Liver (tissue), 9 donors: ENCODE measurements around the gene SMARCC1. TPM values are rescaled to one million over a fixed set of nuclear protein-coding genes. Genes with fewer than 3 reads are reported as not detected.

Experiments
- DNase-seq: peaks from one replicate; pipeline ENCODE4 v3.0.0-alpha.2; 2017; ENCODE audit warnings: low spot score
- H3K27ac ChIP-seq, 2 donors: one replicate each; pipeline ENCODE4 v1.7.0; 2013; ENCODE audit warnings: inconsistent platforms in 2 of 2, low read length in 2 of 2, control low read depth in 1 of 2, low read depth in 1 of 2, mild to moderate bottlenecking in 1 of 2
- H3K27me3 ChIP-seq, 4 donors: one replicate each; pipeline versions ENCODE4 v1.6.1 to v1.7.0; 2013; ENCODE audit warnings: low read length in 3 of 4, inconsistent platforms in 1 of 4, mild to moderate bottlenecking in 1 of 4, moderate library complexity in 1 of 4; ENCODE audit not compliant: control insufficient read depth in 4 of 4, insufficient read depth in 4 of 4
- H3K36me3 ChIP-seq, 4 donors: one replicate each; pipeline versions ENCODE4 v1.6.1 to v1.7.0; 2013; ENCODE audit warnings: low read length in 3 of 4, mild to moderate bottlenecking in 3 of 4, low read depth in 1 of 4, moderate library complexity in 1 of 4; ENCODE audit not compliant: control insufficient read depth in 4 of 4, insufficient read depth in 3 of 4
- H3K4me1 ChIP-seq, 4 donors: one replicate each; pipeline versions ENCODE4 v1.6.1 to v1.7.0; 2013; ENCODE audit warnings: low read length in 3 of 4, mild to moderate bottlenecking in 3 of 4, moderate library complexity in 1 of 4; ENCODE audit not compliant: control insufficient read depth in 4 of 4, insufficient read depth in 4 of 4
- H3K4me3 ChIP-seq, 3 donors: one replicate each; pipeline versions ENCODE4 v1.6.1 to v1.7.0; 2013; ENCODE audit warnings: low read length in 3 of 3, control low read depth in 1 of 3, low read depth in 1 of 3, mild to moderate bottlenecking in 1 of 3
- H3K9ac ChIP-seq, 2 donors: one replicate each; pipeline ENCODE4 v1.7.0; 2013; ENCODE audit warnings: low read length in 2 of 2, mild to moderate bottlenecking in 2 of 2, moderate library complexity in 2 of 2, control low read depth in 1 of 2, low read depth in 1 of 2
- H3K9me3 ChIP-seq, 4 donors: one replicate each; pipeline versions ENCODE4 v1.6.1 to v1.7.0; 2013; ENCODE audit warnings: low read length in 3 of 4; ENCODE audit not compliant: control insufficient read depth in 4 of 4
- EGR1 ChIP-seq, 2 donors: IDR thresholded peaks; 2 replicates each; pipeline ENCODE4 v1.6.1; 2016 to 2018; ENCODE audit warnings: antibody characterized with exemption in 2 of 2, low read depth in 2 of 2
- FOXA2 ChIP-seq: IDR thresholded peaks from 2 replicates; pipeline ENCODE4 v1.6.1; 2016; ENCODE audit warnings: antibody characterized with exemption
- GABPA ChIP-seq, 2 donors: IDR thresholded peaks in 1 of 2; conservative IDR thresholded peaks in 1 of 2; 2 replicates each; pipeline ENCODE4 v1.6.1; 2016; ENCODE audit warnings: antibody characterized with exemption in 2 of 2, mild to moderate bottlenecking in 1 of 2, moderate library complexity in 1 of 2
- HNF4A ChIP-seq, 2 donors: conservative IDR thresholded peaks; 2 replicates each; pipeline ENCODE4 v1.6.1; 2016; ENCODE audit warnings: antibody characterized with exemption in 2 of 2, mild to moderate bottlenecking in 2 of 2
- JUND ChIP-seq, 2 donors: IDR thresholded peaks; 2 replicates each; pipeline ENCODE4 v1.6.1; 2016; ENCODE audit warnings: antibody characterized with exemption in 2 of 2
- NR2F2 ChIP-seq: IDR thresholded peaks from 2 replicates; pipeline ENCODE4 v1.6.1; 2016; ENCODE audit warnings: antibody characterized with exemption
- YY1 ChIP-seq: IDR thresholded peaks from 2 replicates; pipeline ENCODE4 v1.6.1; 2016; ENCODE audit warnings: antibody characterized with exemption, mild to moderate bottlenecking
- WGBS: extraction: QIAGEN DNeasy Blood & Tissue Kit; methylation state at CpG from one replicate; pipeline ENCODE4 v1.1.7; 2013; 5-methylcytosine and 5-hydroxymethylcytosine counted together
- polyA plus RNA-seq, 2 donors: library from polyadenylated mRNA; stranded (reverse) in 1 of 2; unstranded in 1 of 2; fragments of 200-250 nt in 1 of 2; fragments of >200 nt in 1 of 2; fragmentation: Nextera tagmentation in 1 of 2; extraction: Ambion mirVana in 1 of 2; gene quantifications; one replicate each; pipeline versions ENCODE4 v1.2.1 to v1.2.3, GENCODE V29; 2013 to 2015
- total RNA-seq, 2 donors: library from RNA; depleted of rRNA; stranded (reverse); fragments of >200 nt; gene quantifications; one replicate each; pipeline ENCODE4 v1.2.3, GENCODE V29; 2014
- TF ChIP-seq, protein P1 (sequence below): fragments of 150-350 bp; IDR thresholded peaks from 2 replicates; pipeline ENCODE4 v1.5.1; 2017; ENCODE audit warnings: improper control_type of control experiment, low read depth, low read length; ENCODE audit not compliant: missing input control
- TF ChIP-seq, protein P2 (sequence below): IDR thresholded peaks from 2 replicates; pipeline ENCODE4 v1.6.1; 2016; ENCODE audit warnings: antibody characterized with exemption
- TF ChIP-seq, protein P3 (sequence below): IDR thresholded peaks from 2 replicates; pipeline ENCODE4 v1.6.1; 2016; ENCODE audit warnings: antibody characterized with exemption
- TF ChIP-seq, protein P4 (sequence below): IDR thresholded peaks from 2 replicates; pipeline ENCODE4 v1.6.1; 2016; ENCODE audit warnings: antibody characterized with exemption
- TF ChIP-seq, protein P5 (sequence below): IDR thresholded peaks from 2 replicates; pipeline ENCODE4 v1.6.1; 2016; ENCODE audit warnings: antibody characterized with exemption, mild to moderate bottlenecking
- donor health status: healthy.
- donor health status: healthy.
- donor health status: healthy.
- donor health status: healthy.
- donor health status: healthy.

SMARCC1 gene
- total and polyA plus RNA-seq, 4 donors: 6.6 to 19.8 (median 12.6) TPM

DNA sequence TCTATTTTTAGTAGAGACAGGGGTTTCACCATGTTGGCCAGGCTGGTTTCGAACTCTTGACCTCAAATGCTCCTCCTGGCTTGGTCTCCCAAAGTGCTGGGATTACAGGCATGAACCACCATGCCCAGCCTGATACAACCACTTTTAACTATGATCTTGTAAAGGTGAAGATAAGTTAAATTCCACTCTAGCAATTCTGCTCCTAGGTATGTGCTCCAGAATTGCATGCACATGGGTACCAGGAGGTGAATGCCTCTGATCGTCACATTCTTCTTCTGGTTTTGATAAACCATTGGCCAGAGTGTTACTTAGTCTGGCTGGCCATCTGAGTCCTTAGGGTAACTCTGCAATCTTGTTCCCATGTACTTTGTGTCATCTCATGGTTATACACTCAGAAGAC is 225.3 kb downstream of the SMARCC1 start (continued):
- TF ChIP-seq, protein P1, sequence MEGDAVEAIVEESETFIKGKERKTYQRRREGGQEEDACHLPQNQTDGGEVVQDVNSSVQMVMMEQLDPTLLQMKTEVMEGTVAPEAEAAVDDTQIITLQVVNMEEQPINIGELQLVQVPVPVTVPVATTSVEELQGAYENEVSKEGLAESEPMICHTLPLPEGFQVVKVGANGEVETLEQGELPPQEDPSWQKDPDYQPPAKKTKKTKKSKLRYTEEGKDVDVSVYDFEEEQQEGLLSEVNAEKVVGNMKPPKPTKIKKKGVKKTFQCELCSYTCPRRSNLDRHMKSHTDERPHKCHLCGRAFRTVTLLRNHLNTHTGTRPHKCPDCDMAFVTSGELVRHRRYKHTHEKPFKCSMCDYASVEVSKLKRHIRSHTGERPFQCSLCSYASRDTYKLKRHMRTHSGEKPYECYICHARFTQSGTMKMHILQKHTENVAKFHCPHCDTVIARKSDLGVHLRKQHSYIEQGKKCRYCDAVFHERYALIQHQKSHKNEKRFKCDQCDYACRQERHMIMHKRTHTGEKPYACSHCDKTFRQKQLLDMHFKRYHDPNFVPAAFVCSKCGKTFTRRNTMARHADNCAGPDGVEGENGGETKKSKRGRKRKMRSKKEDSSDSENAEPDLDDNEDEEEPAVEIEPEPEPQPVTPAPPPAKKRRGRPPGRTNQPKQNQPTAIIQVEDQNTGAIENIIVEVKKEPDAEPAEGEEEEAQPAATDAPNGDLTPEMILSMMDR: no peak
- TF ChIP-seq NR2F2: no peak

DNA sequence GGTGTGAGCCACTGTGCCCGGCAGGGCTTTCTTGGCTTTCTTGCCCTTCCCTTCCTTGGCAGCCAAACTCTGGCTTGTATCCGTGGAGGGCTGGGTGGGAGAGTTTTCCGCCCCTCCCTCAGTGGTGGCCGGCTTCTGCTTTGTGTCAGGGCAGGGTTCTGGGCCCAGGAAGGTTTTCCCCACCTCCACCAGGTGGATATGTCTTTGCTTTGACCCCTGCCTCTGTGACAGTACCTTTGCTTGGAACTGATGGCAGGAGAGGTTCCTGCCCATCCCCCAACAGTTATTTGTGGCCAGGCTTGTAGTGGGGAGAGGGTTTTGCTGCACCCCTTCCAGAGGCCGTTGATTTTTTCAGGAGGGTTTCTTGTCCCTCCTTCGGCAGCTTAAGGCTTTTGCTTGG is 227.4 kb downstream of the SMARCC1 start:
- Histone ChIP-seq H3K9ac (no peak overlapping the region), H3K27ac (no peak overlapping the region), H3K27me3 (no peaks in the 10 kb centered on the region), H3K36me3 (no peaks in the 10 kb centered on the region), H3K4me3 (no peak overlapping the region), H3K9me3 (peaks cover 0 to 3% (median 0%) of the 10 kb centered on the region in 4 donors), H3K4me1 (no peaks in the 10 kb centered on the region)
- TF ChIP-seq FOXA2 (no peak), EGR1 (IDR thresholded peaks at IDR 0.05; ENCODE audit: low read depth in 2 of 2) (no peak), HNF4A (conservative IDR thresholded peaks at IDR 0.05) (no peak), JUND (IDR thresholded peaks at IDR 0.05) (no peak), YY1 (no peak), GABPA (IDR thresholded peaks at IDR 0.05 in 1 of 2, conservative IDR thresholded peaks at IDR 0.05 in 1 of 2) (no peak), NR2F2 (no peak)
- TF ChIP-seq, protein P2, sequence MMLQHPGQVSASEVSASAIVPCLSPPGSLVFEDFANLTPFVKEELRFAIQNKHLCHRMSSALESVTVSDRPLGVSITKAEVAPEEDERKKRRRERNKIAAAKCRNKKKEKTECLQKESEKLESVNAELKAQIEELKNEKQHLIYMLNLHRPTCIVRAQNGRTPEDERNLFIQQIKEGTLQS: no peak
- TF ChIP-seq, protein P3, sequence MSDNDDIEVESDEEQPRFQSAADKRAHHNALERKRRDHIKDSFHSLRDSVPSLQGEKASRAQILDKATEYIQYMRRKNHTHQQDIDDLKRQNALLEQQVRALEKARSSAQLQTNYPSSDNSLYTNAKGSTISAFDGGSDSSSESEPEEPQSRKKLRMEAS: no peak
- TF ChIP-seq, protein P1: no peak
- TF ChIP-seq, protein P4, sequence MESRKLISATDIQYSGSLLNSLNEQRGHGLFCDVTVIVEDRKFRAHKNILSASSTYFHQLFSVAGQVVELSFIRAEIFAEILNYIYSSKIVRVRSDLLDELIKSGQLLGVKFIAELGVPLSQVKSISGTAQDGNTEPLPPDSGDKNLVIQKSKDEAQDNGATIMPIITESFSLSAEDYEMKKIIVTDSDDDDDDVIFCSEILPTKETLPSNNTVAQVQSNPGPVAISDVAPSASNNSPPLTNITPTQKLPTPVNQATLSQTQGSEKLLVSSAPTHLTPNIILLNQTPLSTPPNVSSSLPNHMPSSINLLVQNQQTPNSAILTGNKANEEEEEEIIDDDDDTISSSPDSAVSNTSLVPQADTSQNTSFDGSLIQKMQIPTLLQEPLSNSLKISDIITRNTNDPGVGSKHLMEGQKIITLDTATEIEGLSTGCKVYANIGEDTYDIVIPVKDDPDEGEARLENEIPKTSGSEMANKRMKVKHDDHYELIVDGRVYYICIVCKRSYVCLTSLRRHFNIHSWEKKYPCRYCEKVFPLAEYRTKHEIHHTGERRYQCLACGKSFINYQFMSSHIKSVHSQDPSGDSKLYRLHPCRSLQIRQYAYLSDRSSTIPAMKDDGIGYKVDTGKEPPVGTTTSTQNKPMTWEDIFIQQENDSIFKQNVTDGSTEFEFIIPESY: no peak
- TF ChIP-seq, protein P5, sequence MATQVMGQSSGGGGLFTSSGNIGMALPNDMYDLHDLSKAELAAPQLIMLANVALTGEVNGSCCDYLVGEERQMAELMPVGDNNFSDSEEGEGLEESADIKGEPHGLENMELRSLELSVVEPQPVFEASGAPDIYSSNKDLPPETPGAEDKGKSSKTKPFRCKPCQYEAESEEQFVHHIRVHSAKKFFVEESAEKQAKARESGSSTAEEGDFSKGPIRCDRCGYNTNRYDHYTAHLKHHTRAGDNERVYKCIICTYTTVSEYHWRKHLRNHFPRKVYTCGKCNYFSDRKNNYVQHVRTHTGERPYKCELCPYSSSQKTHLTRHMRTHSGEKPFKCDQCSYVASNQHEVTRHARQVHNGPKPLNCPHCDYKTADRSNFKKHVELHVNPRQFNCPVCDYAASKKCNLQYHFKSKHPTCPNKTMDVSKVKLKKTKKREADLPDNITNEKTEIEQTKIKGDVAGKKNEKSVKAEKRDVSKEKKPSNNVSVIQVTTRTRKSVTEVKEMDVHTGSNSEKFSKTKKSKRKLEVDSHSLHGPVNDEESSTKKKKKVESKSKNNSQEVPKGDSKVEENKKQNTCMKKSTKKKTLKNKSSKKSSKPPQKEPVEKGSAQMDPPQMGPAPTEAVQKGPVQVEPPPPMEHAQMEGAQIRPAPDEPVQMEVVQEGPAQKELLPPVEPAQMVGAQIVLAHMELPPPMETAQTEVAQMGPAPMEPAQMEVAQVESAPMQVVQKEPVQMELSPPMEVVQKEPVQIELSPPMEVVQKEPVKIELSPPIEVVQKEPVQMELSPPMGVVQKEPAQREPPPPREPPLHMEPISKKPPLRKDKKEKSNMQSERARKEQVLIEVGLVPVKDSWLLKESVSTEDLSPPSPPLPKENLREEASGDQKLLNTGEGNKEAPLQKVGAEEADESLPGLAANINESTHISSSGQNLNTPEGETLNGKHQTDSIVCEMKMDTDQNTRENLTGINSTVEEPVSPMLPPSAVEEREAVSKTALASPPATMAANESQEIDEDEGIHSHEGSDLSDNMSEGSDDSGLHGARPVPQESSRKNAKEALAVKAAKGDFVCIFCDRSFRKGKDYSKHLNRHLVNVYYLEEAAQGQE: no peak
- no peak for DNase-seq
- 82% methylated on average over 6 of the region's 6 CpGs for WGBS
